Measurements from ENCODE around the gene RHOD. TPM values are rescaled to one million over a fixed set of nuclear protein-coding genes. Genes with fewer than 3 reads are reported as not detected.

RHOD gene
- total and polyA plus RNA-seq, 10 of the 15 experiments (the other 5 are each of a cell fraction or from before 2014, with no cell fraction given) = 0.15 to 2.6 (median 1.9) TPM; not detected in 2

DNA sequence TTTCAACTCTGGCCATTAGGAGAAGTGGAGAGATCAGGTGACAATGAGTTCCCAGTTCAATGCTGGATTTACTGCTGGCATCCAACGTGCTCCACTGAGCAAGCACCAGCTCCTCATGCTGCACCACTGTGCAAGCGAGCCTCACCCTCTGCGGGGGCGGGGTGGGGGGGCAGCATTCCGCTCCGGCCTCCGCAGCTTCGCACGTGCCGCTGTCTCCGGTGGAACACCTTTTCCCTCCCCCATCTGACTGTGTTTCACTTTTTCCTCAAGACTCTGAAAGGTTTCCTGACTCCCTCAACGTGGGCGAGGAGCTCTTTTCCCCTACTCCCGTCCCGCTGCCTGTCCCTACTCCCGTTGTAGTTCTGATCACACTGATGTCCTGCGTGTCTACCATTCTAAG, 835 bp upstream of the RHOD start:
- Histone ChIP-seq H3K9me3 (replicated peaks; ENCODE audit: control insufficient read depth, insufficient read depth, low read length) (no peaks in the 10 kb centered on the region), H3K27me3 (replicated peaks in 1 of 2; ENCODE audit: control insufficient read depth in 2 of 2, insufficient read depth in 2 of 2, low read length in 1 of 2) (no peaks in the 10 kb centered on the region), H3K4me3 (peak overlapping the region; percentile 54; the same call in 1 of the 2 replicates), H3K4me1 (ENCODE audit: control insufficient read depth, insufficient read depth, low read length) (peaks cover 10% of the 10 kb centered on the region), H3K27ac (ENCODE audit: control insufficient read depth, insufficient read depth) (no peak overlapping the region), H3K79me2 (ENCODE audit: control insufficient read depth, insufficient read depth, low read length) (no peaks in the 10 kb centered on the region), H4K20me1 (ENCODE audit: control insufficient read depth, insufficient read depth) (no peaks in the 10 kb centered on the region), H2AFZ (ENCODE audit: control insufficient read depth, low read depth, low read length) (peak overlapping the region; percentile 61; the same call in 1 of the 2 replicates), H3K36me3 (ENCODE audit: control insufficient read depth in 2 of 2, insufficient read depth in 2 of 2, low read length in 1 of 2) (no peaks in the 10 kb centered on the region), H3K4me2 (ENCODE audit: control insufficient read depth, insufficient read depth) (peak overlapping the region; percentile 97), H3K9ac (ENCODE audit: control insufficient read depth, insufficient read depth, low read length) (peak overlapping the region; percentile 58; the same call in 1 of the 2 replicates)
- TF ChIP-seq STAT3 (IDR thresholded peaks at IDR 0.05; ENCODE audit: low read depth, low read length) (no peak), CBX3 (IDR thresholded peaks at IDR 0.05; ENCODE audit: borderline replicate concordance, low read depth) (no peak), ATF7 (IDR thresholded peaks at IDR 0.05; ENCODE audit: low read depth) (no peak), IRF3 (IDR thresholded peaks at IDR 0.05) (no peak), GATAD2B (conservative IDR thresholded peaks at IDR 0.05; ENCODE audit: low read depth) (no peak), BHLHE40 (IDR thresholded peaks at IDR 0.05; ENCODE audit: borderline replicate concordance in 1 of 2, low read depth in 2 of 2, low read length in 1 of 2) (peak; percentile 52 to 78), EGR1 (IDR thresholded peaks at IDR 0.05; ENCODE audit: borderline replicate concordance in 1 of 2, low read depth in 2 of 2, low read length in 2 of 2) (peak; percentile 4 to 69), EP300 (IDR thresholded peaks at IDR 0.05; ENCODE audit: borderline replicate concordance in 1 of 2, control insufficient read depth in 1 of 2, low read depth in 2 of 2, low read length in 2 of 2) (no peak), ATF2 (IDR thresholded peaks at IDR 0.05; ENCODE audit: low read length) (no peak), ASH2L (IDR thresholded peaks at IDR 0.05; ENCODE audit: borderline replicate concordance, low read depth) (no peak)
- TF ChIP-seq, protein P1, sequence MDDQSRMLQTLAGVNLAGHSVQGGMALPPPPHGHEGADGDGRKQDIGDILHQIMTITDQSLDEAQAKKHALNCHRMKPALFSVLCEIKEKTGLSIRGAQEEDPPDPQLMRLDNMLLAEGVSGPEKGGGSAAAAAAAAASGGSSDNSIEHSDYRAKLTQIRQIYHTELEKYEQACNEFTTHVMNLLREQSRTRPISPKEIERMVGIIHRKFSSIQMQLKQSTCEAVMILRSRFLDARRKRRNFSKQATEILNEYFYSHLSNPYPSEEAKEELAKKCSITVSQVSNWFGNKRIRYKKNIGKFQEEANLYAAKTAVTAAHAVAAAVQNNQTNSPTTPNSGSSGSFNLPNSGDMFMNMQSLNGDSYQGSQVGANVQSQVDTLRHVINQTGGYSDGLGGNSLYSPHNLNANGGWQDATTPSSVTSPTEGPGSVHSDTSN (IDR thresholded peaks at IDR 0.05; ENCODE audit: insufficient replicate concordance, low read depth, low read length) = no peak
- TF ChIP-seq, protein P2, sequence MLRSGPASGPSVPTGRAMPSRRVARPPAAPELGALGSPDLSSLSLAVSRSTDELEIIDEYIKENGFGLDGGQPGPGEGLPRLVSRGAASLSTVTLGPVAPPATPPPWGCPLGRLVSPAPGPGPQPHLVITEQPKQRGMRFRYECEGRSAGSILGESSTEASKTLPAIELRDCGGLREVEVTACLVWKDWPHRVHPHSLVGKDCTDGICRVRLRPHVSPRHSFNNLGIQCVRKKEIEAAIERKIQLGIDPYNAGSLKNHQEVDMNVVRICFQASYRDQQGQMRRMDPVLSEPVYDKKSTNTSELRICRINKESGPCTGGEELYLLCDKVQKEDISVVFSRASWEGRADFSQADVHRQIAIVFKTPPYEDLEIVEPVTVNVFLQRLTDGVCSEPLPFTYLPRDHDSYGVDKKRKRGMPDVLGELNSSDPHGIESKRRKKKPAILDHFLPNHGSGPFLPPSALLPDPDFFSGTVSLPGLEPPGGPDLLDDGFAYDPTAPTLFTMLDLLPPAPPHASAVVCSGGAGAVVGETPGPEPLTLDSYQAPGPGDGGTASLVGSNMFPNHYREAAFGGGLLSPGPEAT (IDR thresholded peaks at IDR 0.05; ENCODE audit: low read depth) = no peak
- FAIRE-seq (no peak), ATAC-seq (no peak), DNase-seq (ENCODE audit: low read depth, low spot score) (no peak)
- in situ Hi-C loops (cut with MboI) (no loop called here), intact Hi-C loops (cut with micrococcal nuclease; ENCODE audit: unreplicated experiment) (no loop called here)
- 77% methylated on average over 17 of the region's 17 CpGs for WGBS (ENCODE audit: insufficient coverage, insufficient replicate concordance, low lambda C conversion rate, missing lambda C conversion rate)
- ChIA-PET RAD21 (ENCODE audit: unreplicated experiment) (interaction anchor here (0.5 to 1.3 kb wide), 3 partner anchors 17 to 205 kb away, joined by 3 to 6 read pairs (median 4); no protein-coding TSS in a partner anchor), SMC1A (ENCODE audit: uncharacterized antibody, unreplicated experiment) (interaction anchor here (1.7 kb wide), 1 partner anchor 18 kb away, joined by 6 read pairs; no protein-coding TSS in a partner anchor), CTCF (interaction anchor here (0.6 to 5.9 kb wide), 6 partner anchors 12 to 262 kb away, joined by 3 to 55 read pairs (median 4); no protein-coding TSS in a partner anchor), POLR2A (no interaction called here)
- no TSS peak for BruUV-seq (replicated peaks)
